Activated effector memory CD4-positive, alpha-beta T cell treated with Interleukin-2 at 50 U/mL for 16 hours (primary cell): ENCODE results near the gene NEK10.

Source experiments
- DNase-seq: peaks from one replicate; pipeline ENCODE4 v3.0.0-alpha.2; 2020

NEK10 gene

DNA sequence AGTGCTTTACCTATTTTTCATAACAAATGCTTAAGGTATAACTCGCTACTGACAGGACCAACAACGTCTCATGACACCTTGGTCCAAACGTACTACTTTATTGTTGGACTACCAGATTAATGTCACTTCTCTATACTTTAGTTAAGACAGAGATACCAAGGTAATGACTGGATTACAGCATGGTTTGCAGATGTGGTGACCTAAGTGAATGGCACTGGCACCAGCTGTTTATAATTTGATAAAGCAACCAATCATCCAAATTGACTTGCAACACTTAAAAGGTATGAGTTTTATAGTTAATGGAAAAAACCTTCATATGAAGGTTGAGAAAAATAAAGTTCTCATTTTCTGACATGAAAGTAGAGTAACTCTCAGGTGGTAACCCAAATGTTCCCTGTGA lies 209.0 kb downstream of the NEK10 start:
- no peak for DNase-seq

DNA sequence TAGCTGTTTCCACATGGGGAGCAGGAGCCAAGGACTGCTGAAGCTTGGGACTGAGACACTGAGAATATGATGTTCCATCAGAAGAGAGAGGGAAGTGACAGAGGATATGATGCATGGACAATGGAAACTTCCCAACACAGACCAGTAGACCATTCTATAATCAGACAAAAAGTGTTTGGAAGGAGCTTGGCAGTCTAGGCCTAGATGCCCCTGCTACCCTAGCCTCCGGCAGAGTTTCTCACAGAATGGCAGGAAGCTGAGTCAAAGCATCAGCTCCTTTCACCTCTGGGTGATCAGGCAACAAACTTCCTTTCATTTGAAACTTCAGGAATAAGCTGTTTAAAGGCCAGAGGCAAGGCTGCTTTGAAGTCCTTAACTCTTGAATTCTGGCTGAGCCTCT lies 222.0 kb downstream of the NEK10 start:
- no peak for DNase-seq

DNA sequence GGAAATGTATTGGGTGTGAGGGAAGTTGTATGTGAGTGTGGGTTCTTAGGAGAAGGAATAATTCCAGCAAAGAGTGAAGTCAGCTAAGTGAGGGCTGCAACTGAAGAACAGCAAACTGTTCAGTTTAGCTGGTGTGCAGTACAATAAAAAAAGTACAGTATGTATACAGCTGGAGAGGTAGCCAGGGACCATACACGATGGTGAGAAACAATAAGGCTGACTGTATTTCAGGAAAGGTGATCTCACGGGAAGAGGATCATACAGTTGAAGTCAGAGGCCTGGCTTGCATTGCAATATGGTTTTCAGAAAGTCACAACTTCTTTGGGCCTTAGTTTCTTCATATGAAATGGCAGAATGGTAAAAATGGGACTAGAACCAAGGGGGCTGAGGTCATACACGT lies 222.4 kb downstream of the NEK10 start:
- no peak for DNase-seq

- DNase-seq, result no peak
Observed at GRCh38 chr3:27145719-27146118, 223.5 kb downstream of the NEK10 start.

GRCh38 chr3:27141668-27142067 lies 227.5 kb downstream of the NEK10 start:
- DNase-seq, result no peak

DNA sequence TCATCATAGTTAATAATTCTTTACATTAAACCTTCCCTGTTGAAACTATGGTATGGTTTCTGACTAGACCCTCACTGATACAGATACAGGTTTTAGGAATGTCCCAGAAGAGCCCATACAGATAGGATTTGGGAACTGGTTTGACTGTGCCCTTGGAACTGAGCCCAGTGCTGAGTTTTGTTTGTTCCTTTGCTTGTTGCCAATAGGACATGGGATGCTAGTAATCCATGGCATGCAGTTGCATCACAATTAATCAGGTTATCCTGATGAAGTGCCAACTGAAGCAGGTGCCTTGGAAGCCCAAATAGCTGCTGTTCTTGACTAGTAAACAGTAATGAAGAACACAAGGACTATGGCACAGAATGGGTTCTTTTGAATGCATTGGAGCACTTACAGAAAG lies 230.6 kb downstream of the NEK10 start:
- no peak for DNase-seq

DNA sequence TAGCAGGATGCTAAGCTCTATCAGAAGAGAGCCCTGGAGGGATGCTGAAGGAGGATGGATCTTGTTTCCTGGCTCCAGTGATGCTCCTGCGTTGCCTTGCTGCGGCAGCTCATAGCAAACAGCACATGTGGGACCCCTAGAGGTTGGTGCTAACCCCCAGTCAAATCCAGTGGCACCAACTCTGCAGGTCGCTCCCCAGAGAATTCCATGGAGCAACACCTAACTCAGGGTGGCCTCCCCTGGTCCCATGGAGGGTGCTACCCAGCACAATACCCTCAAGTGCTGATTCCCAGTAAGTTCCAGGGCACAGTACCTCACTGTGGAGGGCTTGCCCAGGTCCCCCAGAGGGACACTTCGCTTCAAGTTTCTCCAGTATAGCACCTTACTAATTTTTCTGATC lies 231.2 kb downstream of the NEK10 start:
- no peak for DNase-seq

- DNase-seq, result peak; percentile 36
Observed at GRCh38 chr3:27134171-27134796, 234.9 kb downstream of the NEK10 start.

GRCh38 chr3:27133060-27133459 lies 236.1 kb downstream of the NEK10 start:
- DNase-seq, result no peak

DNA sequence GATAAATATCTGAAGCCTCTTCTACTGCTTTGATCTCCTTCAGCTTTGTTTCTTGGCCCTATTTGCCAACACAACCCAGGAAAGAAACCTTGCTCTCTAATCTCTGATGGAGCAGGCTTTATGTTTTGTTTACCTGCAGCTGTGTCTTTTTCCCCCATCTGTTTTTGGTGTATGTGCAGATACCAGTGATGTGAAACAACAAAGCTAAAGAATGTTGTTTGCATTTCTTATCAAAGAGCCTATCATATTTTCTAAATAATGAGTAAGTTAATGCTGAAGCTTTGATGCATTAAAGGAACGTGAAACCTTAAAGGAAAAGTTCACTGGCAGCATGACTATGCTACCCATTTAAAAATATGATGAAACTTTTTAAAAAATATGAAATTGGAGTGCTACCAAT lies 238.4 kb downstream of the NEK10 start:
- DNase-seq, result no peak

- DNase-seq, result no peak
Observed at GRCh38 chr3:27127879-27128278, 241.3 kb downstream of the NEK10 start.

DNA sequence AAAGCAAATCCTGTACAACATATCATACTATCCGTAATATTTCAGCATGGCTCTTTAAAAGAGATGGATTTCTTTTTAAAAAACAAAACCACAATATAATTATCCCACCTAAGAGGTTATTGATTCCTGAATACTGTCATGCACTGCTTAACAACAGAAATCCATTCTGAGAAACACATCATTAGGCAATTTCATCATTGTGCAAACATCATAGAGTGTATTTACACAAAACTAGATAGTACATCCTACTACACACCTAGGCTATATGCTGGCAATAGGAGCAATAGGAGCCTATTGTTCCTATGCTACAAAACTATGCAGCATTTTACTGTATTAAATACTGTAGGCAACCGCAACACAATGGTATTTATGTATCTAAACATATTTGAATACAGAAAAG lies 242.0 kb downstream of the NEK10 start:
- DNase-seq, result no peak

DNA sequence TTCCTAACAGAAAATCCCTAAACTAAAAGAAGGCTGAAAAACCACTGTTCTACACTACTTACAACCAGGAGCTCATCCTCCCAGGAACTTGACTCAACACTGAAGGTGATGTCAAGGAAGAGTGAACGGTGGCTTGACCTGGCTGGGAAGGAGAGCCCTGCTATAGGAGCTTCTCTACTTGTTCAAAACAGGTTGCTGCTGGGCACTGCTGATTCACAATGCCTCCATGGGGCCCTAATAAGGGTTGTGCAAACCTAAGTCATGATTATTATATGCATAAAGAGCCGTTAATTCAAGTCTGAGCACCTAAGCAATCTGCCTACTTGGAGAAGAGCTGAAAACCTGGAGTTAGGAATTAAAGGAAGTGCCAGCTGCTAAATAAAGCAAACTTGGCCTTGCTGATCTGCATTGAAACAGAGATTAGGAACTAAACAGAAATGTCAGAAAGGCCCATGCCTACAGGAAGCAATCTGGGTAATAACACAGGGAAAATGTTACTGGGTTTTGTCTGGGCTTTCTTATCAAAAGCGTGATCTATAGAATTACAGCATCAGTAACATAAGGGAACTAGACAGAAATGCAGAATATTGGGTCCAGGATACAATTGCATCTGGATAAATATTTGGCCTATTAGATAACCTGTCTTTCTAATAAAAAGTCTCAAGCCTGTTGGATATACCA lies 243.2 kb downstream of the NEK10 start:
- no peak for DNase-seq

GRCh38 chr3:27119639-27120038 lies 249.5 kb downstream of the NEK10 start:
- DNase-seq, result no peak

DNA sequence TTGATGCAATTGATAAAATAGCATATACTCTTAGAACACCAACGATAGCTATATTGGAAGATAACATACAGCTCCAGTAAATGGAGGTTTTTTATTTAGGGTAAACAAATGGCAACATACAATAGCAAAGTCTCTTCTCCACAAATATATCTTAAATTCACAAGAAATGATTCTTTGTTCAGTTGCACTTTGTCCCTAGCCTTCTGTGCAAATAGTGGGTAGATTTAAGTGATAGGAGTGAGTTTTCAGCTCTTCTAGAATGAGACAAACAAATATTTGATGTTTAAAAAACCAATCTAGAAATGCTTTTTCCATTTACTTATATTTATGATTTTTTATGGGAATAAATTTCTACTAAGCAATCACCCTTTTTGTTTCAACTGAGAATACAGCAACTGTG lies 253.8 kb downstream of the NEK10 start:
- no peak for DNase-seq

GRCh38 chr3:27114684-27115083 lies 254.5 kb downstream of the NEK10 start:
- DNase-seq, result no peak

- no peak for DNase-seq
Observed at GRCh38 chr3:27114129-27114528, 255.1 kb downstream of the NEK10 start.

GRCh38 chr3:27110020-27110419 lies 259.2 kb downstream of the NEK10 start:
- DNase-seq, result no peak

DNA sequence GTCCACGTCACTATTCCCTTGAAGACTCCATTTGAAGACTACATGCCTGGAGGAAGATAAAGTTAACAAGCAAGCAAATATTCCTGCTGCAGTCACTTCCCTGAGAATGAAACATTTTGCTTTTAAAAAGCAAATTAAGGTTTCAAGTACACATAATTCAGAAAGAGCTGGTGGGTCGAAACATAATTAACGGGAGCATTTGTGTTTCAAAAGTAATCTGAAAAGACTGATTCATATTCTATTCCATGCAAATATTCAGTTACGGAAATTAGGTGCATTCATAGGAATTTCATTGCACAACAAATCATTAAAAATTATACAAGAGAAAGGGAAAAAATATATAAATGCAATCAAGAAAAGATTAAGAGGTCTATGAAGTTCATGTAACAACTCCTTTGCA lies 260.9 kb downstream of the NEK10 start:
- DNase-seq, result no peak

- no peak for DNase-seq
Observed at GRCh38 chr3:27105904-27106303, 263.3 kb downstream of the NEK10 start.

DNA sequence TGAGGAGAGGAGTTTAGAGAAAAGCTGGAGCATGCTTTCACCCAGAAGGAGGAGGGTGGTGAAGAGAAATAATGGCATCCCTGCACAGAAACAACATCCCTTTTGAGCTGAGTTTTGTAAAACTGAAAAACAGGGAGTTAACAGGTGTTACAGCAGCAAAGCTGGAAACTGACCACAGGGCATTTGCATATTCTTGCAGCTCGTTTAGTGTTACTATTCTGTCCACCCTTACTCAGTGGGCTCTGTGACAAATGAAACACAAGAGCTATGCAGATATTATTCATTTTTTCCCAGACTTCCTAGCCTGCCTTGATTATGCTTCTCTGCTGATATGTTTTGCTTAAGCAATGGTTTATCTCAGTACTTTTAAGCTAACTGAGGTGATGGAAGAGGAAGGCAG lies 272.0 kb downstream of the NEK10 start:
- DNase-seq, result no peak

DNA sequence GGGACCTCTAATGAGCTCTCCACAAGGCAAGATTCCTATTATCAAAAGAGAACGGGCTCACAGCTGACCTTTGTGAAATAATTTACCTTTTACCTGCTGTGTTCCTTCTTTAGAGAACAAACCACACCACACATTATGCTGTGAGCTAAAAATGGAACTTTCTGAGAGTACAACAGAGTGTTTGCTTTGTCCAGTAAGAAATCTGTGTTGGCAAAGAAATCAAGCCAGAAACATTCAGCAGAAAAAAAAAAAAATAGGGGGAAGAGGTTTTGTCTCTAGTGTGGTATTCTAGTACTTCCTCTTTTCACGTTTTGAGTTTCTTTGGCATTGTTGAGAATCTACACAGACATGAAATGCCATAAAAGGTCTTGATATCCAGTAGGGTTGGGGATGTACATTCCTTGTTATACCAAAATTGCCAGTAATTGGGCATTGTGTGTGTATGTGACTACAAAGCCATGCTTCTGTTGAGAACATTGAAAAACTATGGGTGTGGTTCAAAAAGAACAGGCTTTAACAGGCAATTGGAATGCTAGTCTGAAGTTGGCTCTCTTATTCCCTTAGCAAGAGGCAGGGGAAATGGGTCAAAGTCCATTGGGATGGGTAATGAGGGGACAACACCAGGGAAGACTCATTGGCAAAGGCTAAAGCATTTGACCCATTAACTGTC lies 273.5 kb downstream of the NEK10 start:
- DNase-seq, result no peak

GRCh38 chr3:27094721-27095120 lies 274.5 kb downstream of the NEK10 start:
- DNase-seq, result no peak

DNA sequence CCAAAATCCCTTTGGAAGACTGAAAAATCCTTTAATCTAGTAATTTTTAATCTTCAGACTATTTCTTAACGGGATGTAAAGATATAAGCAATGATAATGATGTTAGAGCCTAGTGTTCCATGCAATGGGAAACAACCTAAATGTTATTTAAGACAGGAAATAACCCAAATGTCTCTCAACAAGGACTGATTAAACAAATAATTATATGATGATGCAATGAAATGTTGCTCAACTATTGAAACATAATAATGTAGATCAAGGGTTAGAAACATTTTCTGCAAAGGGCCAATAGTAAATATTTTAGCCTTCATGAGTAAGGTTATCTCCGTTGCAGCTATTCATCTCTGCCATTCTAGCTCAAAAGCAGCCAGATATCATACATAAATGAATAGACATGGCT lies 275.4 kb downstream of the NEK10 start:
- no peak for DNase-seq
